Endodermal cell (in vitro differentiated cells): Measurements from ENCODE around the gene DPY19L2. TPM values are rescaled to one million over a fixed set of nuclear protein-coding genes. Genes with fewer than 3 reads are reported as not detected.
"Not testable (repeated sequence)": the region's sequence is repeated elsewhere in the genome, so short reads cannot be mapped to it uniquely, and the experiment has no call there.

Experiments
- DNase-seq: peaks from one replicate; pipeline ENCODE4 v3.0.0-alpha.2; 2017
- H3K27ac ChIP-seq: 2 replicates; pipeline ENCODE4 v1.5.1; 2013; ENCODE audit warnings: mild to moderate bottlenecking, low read depth, low read length, moderate library complexity
- H3K27me3 ChIP-seq: 2 replicates; pipeline ENCODE4 v1.6.1; 2013; ENCODE audit warnings: mild to moderate bottlenecking, low read length, moderate library complexity; ENCODE audit not compliant: insufficient read depth, control insufficient read depth, poor library complexity, severe bottlenecking
- H3K36me3 ChIP-seq: 2 replicates; pipeline ENCODE4 v1.7.0; 2013; ENCODE audit warnings: mild to moderate bottlenecking, low read length, moderate library complexity; ENCODE audit not compliant: control insufficient read depth, insufficient read depth
- H3K4me1 ChIP-seq: one replicate; pipeline ENCODE4 v1.7.0; 2013; ENCODE audit warnings: low read length; ENCODE audit not compliant: control insufficient read depth, insufficient read depth
- H3K4me3 ChIP-seq: 2 replicates; pipeline ENCODE4 v1.5.1; 2013; ENCODE audit warnings: mild to moderate bottlenecking, low read length, moderate library complexity
- H3K9ac ChIP-seq: 2 replicates; pipeline ENCODE4 v1.6.1; 2013; ENCODE audit warnings: mild to moderate bottlenecking, low read length, moderate library complexity; ENCODE audit not compliant: poor library complexity, severe bottlenecking; ENCODE audit errors: extremely low read depth
- H3K9me3 ChIP-seq: 2 replicates; pipeline ENCODE4 v1.6.1; 2013; ENCODE audit warnings: mild to moderate bottlenecking, low read length, moderate library complexity; ENCODE audit not compliant: control insufficient read depth
- H3K27ac Mint-ChIP-seq: 2 replicates; pipeline ENCODE4 v1.8.0; 2020; ENCODE audit warnings: mixed read lengths
- H3K27me3 Mint-ChIP-seq: 2 replicates; pipeline ENCODE4 v1.8.0; 2021; ENCODE audit warnings: mild to moderate bottlenecking, mixed read lengths; ENCODE audit not compliant: insufficient read depth
- H3K36me3 Mint-ChIP-seq: 2 replicates; pipeline ENCODE4 v1.8.0; 2020; ENCODE audit warnings: low read depth, mixed read lengths
- H3K4me1 Mint-ChIP-seq: 2 replicates; pipeline ENCODE4 v1.8.0; 2020; ENCODE audit warnings: mixed read lengths
- H3K4me3 Mint-ChIP-seq: 2 replicates; pipeline ENCODE4 v1.8.0; 2020; ENCODE audit warnings: mild to moderate bottlenecking, moderate library complexity, mixed read lengths
- H3K9me3 Mint-ChIP-seq: 2 replicates; pipeline ENCODE4 v1.8.0; 2020; ENCODE audit warnings: mild to moderate bottlenecking, mixed read lengths
- WGBS, 2 experiments: methylation state at CpG; one replicate each; pipeline versions ENCODE4 v1.1.5 to v1.1.7; 2013; ENCODE audit warnings: missing lambda C conversion rate in 2 of 2, mixed read lengths in 1 of 2; ENCODE audit not compliant: insufficient coverage in 1 of 2, insufficient read length in 1 of 2; 5-methylcytosine and 5-hydroxymethylcytosine counted together
- total RNA-seq, 2 donors: library from RNA; stranded (reverse); fragmentation: NEBNext Ultra II Directional in 1 of 2; extraction: Animal tissue kit (Norgen Biotek cat#: 25700) in 1 of 2; gene quantifications; 2 replicates in 1 of 2; 3 replicates in 1 of 2; pipeline ENCODE4 v1.2.1, GENCODE V29; 2021

The DPY19L2 gene
- total RNA-seq, 2 donors from 2014 or later, result 8.6 to 11.0 TPM

DNA sequence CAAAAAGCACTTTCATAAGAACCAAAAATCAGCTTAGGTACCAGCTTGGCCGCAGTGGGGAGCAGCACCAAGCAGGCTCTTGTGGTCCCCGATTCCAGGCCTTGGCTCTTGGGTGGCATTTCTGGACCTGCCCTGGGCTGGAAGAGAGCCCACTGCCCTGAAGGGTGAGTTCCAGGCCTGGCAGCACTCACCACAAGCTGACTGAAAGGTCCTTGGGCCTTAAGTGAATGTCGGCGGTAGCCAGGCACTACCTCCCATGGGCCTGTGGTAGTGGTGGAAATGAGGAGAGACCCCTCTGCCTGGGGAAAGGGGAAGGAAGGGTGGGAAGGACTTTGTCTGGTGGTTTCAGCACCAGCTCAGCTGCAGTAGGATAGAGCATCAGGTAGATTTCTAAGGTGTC, 96.3 kb downstream of the DPY19L2 start:
- H3K9ac ChIP-seq, DNase-seq, H3K27ac ChIP-seq, H3K9me3 Mint-ChIP-seq, H3K36me3 Mint-ChIP-seq, H3K27me3 Mint-ChIP-seq, H3K4me3 Mint-ChIP-seq, H3K4me3 ChIP-seq, H3K36me3 ChIP-seq, H3K27me3 ChIP-seq, H3K27ac Mint-ChIP-seq, H3K4me1 ChIP-seq, H3K9me3 ChIP-seq, H3K4me1 Mint-ChIP-seq: not testable (repeated sequence)
- 91 to 100% methylated on average over 2 to 4 of the region's 4 CpGs for WGBS, 2 experiments

DNA sequence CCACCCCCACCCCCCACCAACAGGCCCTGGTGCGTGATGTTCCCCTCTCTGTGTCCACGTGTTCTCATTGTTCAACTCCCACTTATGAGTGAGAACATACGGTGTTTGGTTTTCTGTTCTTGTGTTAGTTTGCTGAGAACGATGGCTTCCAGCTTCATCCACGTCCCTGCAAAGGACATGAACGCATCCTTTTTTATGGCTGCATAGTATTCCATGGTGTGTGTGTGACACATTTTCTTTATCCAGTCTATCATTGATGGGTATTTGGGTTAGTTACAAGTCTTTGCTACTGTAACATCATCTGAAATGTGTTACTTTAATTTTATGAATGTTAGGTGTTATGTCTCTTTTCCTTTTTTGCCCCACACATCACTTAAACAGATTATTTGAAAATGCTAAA, 109.8 kb downstream of the DPY19L2 start:
- 83 to 96% methylated on average over 2 to 3 of the region's 6 CpGs for WGBS, 2 experiments
- not testable (repeated sequence) for H3K9me3 ChIP-seq, DNase-seq, H3K4me1 Mint-ChIP-seq, H3K4me3 Mint-ChIP-seq, H3K36me3 ChIP-seq, H3K9me3 Mint-ChIP-seq, H3K9ac ChIP-seq, H3K4me1 ChIP-seq, H3K27ac Mint-ChIP-seq, H3K4me3 ChIP-seq, H3K36me3 Mint-ChIP-seq, H3K27me3 ChIP-seq, H3K27me3 Mint-ChIP-seq, H3K27ac ChIP-seq

DNA sequence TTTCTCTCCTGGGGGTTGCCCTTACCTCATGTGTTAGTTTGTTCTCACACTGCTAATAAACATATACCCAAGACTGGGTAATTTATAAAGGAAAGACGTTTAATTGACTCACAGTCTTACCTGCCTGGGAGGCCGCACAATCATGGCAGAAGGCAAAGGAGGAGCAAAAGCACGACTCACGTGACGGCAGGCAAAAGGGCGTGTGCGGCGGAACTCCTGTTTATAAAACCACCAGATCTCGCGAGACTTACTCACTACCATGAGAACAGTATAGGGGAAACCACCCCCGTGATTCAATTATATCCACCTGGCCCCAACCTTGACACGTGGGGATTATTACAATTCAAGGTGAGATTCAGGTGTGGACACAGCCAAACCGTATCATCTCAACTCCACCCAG, 116.9 kb downstream of the DPY19L2 start:
- not testable (repeated sequence) for H3K9me3 Mint-ChIP-seq, H3K4me1 Mint-ChIP-seq

DNA sequence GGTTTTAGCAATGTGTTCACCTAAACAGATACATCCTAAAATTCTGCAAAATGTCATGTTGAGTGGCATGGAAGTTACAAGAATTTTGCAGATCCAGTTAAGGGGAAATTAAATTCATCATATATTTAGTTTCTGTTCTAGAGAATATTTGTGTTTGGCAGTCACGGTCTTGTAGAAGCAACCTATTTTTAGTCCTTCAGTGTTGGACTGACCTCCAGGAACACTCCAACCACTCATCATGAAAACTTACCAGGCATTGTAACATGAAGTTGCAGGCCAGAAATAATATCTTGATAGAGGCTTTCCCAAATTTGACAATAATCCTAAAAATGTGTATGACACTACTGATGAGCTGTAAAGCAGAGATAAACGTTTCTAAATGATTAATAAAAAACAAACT, 119.3 kb downstream of the DPY19L2 start:
- H3K9ac ChIP-seq, H3K27me3 Mint-ChIP-seq, H3K9me3 ChIP-seq, H3K27ac Mint-ChIP-seq, H3K27me3 ChIP-seq, H3K36me3 ChIP-seq, H3K4me3 ChIP-seq, H3K27ac ChIP-seq, DNase-seq, H3K4me1 ChIP-seq, H3K9me3 Mint-ChIP-seq, H3K36me3 Mint-ChIP-seq, H3K4me3 Mint-ChIP-seq, H3K4me1 Mint-ChIP-seq: not testable (repeated sequence)
- WGBS, 2 experiments, result 100% methylated on average over 1 of the region's 2 CpGs; no CpG with 5 or more reads in 1 of the 2 experiments

More for the DNA sequence above, 116.9 kb downstream of the DPY19L2 start:
- H3K4me1 ChIP-seq, H3K4me3 ChIP-seq, H3K27me3 Mint-ChIP-seq, H3K36me3 ChIP-seq, H3K9ac ChIP-seq, H3K4me3 Mint-ChIP-seq, H3K36me3 Mint-ChIP-seq, H3K27ac Mint-ChIP-seq, H3K27me3 ChIP-seq, H3K27ac ChIP-seq, DNase-seq, H3K9me3 ChIP-seq: not testable (repeated sequence)
- WGBS, 2 experiments, result 92 to 100% methylated on average over 1 to 11 of the region's 13 CpGs

DNA sequence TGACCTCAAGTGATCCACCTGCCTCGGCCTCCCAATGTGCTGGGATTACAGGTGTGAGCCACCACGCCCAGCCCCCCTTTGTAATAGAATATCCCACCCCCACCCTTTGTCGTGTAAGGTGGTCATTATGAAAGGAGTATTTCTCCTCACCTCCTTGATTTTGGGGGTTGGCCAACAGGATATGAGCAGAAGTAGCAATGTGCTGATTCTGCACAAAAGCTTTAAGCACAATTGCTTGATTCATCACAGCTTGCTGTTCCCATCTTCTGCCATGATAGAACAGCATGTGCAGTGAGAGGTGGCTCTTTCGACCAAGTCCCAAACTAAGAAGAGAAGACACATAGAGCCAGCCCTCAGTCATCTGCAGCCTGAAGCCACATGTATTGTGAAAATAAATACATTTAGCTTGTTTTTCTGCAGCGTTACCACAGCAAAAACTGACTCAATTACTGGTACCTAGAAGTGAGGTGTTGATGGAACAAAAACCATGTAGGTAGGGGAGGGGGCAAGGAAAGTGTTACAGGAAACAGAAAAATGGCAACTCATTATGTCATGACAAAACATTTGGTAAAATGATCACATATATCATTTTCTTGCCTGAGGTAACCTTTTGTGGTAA, 122.9 kb downstream of the DPY19L2 start:
- not testable (repeated sequence) for H3K27ac ChIP-seq, H3K36me3 Mint-ChIP-seq, H3K9ac ChIP-seq, H3K4me3 Mint-ChIP-seq, H3K4me3 ChIP-seq, H3K27ac Mint-ChIP-seq, DNase-seq, H3K4me1 Mint-ChIP-seq, H3K9me3 ChIP-seq, H3K9me3 Mint-ChIP-seq, H3K27me3 ChIP-seq, H3K27me3 Mint-ChIP-seq, H3K4me1 ChIP-seq, H3K36me3 ChIP-seq
- WGBS, 2 experiments, result 96% methylated on average over 2 of the region's 5 CpGs; no CpG with 5 or more reads in 1 of the 2 experiments

DNA sequence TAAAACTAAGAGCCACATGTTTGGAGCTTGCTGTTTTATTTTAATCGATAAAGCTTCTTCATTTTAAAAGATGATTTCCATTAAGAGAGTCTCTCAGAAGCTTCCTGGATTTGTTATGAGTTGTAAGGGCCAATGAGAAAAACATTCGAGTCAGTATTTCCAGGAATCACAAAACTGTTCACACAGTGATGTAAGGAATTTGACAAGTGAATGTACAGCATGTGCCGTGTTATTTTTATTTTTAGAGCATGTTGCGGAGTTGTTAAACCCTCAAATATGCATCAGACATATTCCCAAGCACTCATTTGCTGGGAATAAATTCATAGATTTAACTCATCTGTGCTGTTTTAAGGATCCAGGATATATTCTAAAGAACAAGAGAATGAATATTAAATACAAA, 129.6 kb downstream of the DPY19L2 start:
- not testable (repeated sequence) for H3K36me3 Mint-ChIP-seq, H3K27me3 Mint-ChIP-seq, DNase-seq, H3K9me3 ChIP-seq, H3K27me3 ChIP-seq, H3K36me3 ChIP-seq, H3K27ac Mint-ChIP-seq, H3K4me1 ChIP-seq, H3K9me3 Mint-ChIP-seq, H3K4me1 Mint-ChIP-seq, H3K27ac ChIP-seq, H3K4me3 Mint-ChIP-seq, H3K4me3 ChIP-seq, H3K9ac ChIP-seq
- 94 to 100% methylated on average over 1 to 2 of the region's 4 CpGs for WGBS, 2 experiments

DNA sequence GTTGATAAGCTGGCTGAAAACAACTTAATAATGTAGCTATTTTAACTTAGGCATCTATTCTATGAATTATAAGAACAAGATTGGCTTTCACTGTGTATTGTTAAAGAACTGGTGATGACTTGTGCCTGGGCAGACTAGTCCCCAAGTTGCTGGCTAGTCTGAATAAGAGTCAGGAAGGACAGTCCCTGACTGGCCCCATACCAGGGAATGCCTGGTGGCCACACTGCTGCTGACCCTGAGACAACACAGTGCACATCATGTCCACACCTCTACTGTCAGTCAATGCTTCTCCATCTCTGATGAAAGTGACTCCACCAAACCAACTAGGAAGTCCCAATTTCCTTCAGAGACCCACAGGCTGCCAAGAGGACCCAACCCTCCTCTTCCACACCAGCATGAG, 130.5 kb downstream of the DPY19L2 start:
- not testable (repeated sequence) for H3K4me3 ChIP-seq, H3K27me3 ChIP-seq, H3K4me3 Mint-ChIP-seq, H3K4me1 Mint-ChIP-seq, H3K9me3 Mint-ChIP-seq, H3K27me3 Mint-ChIP-seq, H3K36me3 Mint-ChIP-seq, H3K27ac Mint-ChIP-seq, H3K36me3 ChIP-seq, H3K9ac ChIP-seq, DNase-seq, H3K9me3 ChIP-seq, H3K27ac ChIP-seq, H3K4me1 ChIP-seq
